ENCODE data around the gene CACNA2D2. TPM values are rescaled to one million over a fixed set of nuclear protein-coding genes. Genes with fewer than 3 reads are reported as not detected.

Gene CACNA2D2
- total RNA-seq (under 1 TPM; 0.17 to 0.19 TPM), polyA plus RNA-seq (under 1 TPM; 0.10 to 0.14 TPM)

DNA sequence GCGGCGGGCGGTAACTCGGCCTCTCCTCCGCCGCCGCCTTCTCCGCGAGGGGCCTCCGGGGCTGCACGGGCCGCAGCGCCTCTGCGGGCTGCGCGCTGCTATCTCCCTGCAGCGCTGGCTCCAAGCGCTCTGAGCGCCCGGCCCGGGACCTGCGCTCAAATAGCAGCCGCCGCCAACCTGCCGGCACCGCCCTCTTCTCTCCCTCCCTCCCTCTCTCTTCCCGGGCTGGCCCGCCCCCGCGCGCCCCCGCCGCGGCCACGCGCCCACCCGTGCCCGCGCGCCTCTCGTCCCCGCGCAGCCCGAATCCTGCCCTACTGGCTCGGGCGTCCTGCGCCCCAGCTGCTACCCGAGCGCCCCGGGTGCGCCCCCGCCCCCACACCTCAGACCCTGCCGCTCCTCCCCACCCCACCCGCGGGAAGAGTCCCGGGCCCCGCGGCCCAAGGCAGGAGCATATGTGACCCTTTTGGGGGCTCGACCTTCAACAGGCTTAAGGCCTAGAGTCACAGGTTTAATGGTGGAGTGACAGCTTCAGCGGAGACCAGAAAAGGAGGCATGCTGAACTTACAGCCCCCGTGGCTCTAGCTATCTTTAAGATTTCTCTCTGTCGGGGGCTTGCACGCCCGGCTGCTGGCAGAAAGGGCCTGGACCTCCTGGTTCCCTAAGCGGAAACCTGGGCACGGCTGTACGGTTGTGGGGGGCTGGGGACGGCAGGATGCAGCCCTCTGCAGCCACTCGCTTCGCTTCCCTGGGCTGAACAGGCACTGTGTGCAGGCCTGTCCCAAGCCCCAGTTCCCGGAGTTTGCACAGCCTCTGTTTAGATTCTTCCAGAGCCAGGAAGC, at the start of gene CACNA2D2:
Gene CACNA2D2, minus strand, starts transcription at position 131 of the 839 bp plus-strand sequence. CDS start 211 bp downstream, outside the sequence.
- TF ChIP-seq GABPA (IDR thresholded peaks at IDR 0.05 in 1 of 2, conservative IDR thresholded peaks at IDR 0.05 in 1 of 2) (no peak), JUND (IDR thresholded peaks at IDR 0.05) (no peak), RXRA (IDR thresholded peaks at IDR 0.05) (no peak), EGR1 (IDR thresholded peaks at IDR 0.05; ENCODE audit: low read depth in 2 of 2) (no peak)
- TF ChIP-seq, protein P1, sequence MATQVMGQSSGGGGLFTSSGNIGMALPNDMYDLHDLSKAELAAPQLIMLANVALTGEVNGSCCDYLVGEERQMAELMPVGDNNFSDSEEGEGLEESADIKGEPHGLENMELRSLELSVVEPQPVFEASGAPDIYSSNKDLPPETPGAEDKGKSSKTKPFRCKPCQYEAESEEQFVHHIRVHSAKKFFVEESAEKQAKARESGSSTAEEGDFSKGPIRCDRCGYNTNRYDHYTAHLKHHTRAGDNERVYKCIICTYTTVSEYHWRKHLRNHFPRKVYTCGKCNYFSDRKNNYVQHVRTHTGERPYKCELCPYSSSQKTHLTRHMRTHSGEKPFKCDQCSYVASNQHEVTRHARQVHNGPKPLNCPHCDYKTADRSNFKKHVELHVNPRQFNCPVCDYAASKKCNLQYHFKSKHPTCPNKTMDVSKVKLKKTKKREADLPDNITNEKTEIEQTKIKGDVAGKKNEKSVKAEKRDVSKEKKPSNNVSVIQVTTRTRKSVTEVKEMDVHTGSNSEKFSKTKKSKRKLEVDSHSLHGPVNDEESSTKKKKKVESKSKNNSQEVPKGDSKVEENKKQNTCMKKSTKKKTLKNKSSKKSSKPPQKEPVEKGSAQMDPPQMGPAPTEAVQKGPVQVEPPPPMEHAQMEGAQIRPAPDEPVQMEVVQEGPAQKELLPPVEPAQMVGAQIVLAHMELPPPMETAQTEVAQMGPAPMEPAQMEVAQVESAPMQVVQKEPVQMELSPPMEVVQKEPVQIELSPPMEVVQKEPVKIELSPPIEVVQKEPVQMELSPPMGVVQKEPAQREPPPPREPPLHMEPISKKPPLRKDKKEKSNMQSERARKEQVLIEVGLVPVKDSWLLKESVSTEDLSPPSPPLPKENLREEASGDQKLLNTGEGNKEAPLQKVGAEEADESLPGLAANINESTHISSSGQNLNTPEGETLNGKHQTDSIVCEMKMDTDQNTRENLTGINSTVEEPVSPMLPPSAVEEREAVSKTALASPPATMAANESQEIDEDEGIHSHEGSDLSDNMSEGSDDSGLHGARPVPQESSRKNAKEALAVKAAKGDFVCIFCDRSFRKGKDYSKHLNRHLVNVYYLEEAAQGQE (IDR thresholded peaks at IDR 0.05) = no peak
- no peak within 1 kb of the TSS for H3K27ac ChIP-seq (ENCODE audit: low read depth in 1 of 2, low read length in 2 of 2)
- peaks cover 6 to 9% (median 8%) of the 10 kb centered on the region in 4 donors for H3K4me1 ChIP-seq (ENCODE audit: control insufficient read depth in 4 of 4, insufficient read depth in 4 of 4, low read length in 3 of 4)
- no peak within 1 kb of the TSS for H3K9ac ChIP-seq (ENCODE audit: low read depth in 1 of 2, low read length in 2 of 2)
- peaks cover 0 to 8% (median 4%) of the 10 kb centered on the region in 4 donors for H3K27me3 ChIP-seq (ENCODE audit: control insufficient read depth in 4 of 4, insufficient read depth in 4 of 4, low read length in 3 of 4)
- H3K36me3 ChIP-seq (ENCODE audit: control insufficient read depth in 4 of 4, insufficient read depth in 3 of 4, low read depth in 1 of 4, low read length in 3 of 4) = no peaks in the 10 kb centered on the region
- peak within 1 kb of the TSS in 2 of 3 donors; percentile 14 to 63 for H3K4me3 ChIP-seq (ENCODE audit: low read depth in 1 of 3, low read length in 3 of 3)
- 10% methylated on average over 71 of the region's 71 CpGs for WGBS
- H3K9me3 ChIP-seq (ENCODE audit: control insufficient read depth in 4 of 4, low read length in 3 of 4) = no peaks in the 10 kb centered on the region
- no peak for DNase-seq (ENCODE audit: low spot score)

DNA sequence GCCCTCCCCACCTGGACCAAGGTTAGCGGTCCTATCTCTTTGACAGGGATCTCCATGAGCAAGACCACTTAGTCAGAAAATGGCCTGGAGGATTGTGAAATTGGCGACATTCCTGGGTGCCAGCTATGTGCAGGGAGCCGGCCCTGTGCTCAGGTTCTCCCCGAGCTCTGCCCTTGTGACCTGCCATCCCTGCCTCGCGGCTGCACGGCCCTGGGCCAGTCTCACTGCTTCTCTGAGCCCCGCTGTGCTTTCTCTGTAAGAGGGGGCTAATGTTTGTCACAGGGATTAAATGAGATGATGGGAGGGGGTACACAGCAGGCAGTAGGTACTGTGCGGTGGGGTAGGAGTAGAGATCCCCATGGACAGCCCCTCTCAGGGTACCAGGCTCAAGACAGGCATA, 49.2 kb upstream of the CACNA2D2 start:
- Histone ChIP-seq H3K4me1 (ENCODE audit: control insufficient read depth in 4 of 4, insufficient read depth in 4 of 4, low read length in 3 of 4) (peaks cover 0 to 2% (median 0%) of the 10 kb centered on the region in 4 donors), H3K27ac (ENCODE audit: low read depth in 1 of 2, low read length in 2 of 2) (no peak overlapping the region), H3K9me3 (ENCODE audit: control insufficient read depth in 4 of 4, low read length in 3 of 4) (no peaks in the 10 kb centered on the region), H3K36me3 (ENCODE audit: control insufficient read depth in 4 of 4, insufficient read depth in 3 of 4, low read depth in 1 of 4, low read length in 3 of 4) (no peaks in the 10 kb centered on the region), H3K4me3 (ENCODE audit: low read depth in 1 of 3, low read length in 3 of 3) (no peak overlapping the region), H3K27me3 (ENCODE audit: control insufficient read depth in 4 of 4, insufficient read depth in 4 of 4, low read length in 3 of 4) (no peaks in the 10 kb centered on the region), H3K9ac (ENCODE audit: low read depth in 1 of 2, low read length in 2 of 2) (no peak overlapping the region)
- 78% methylated on average over 9 of the region's 9 CpGs for WGBS
- TF ChIP-seq, protein P2, sequence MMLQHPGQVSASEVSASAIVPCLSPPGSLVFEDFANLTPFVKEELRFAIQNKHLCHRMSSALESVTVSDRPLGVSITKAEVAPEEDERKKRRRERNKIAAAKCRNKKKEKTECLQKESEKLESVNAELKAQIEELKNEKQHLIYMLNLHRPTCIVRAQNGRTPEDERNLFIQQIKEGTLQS (IDR thresholded peaks at IDR 0.05) = no peak
- TF ChIP-seq FOXA2 (IDR thresholded peaks at IDR 0.05) = no peak
- TF ChIP-seq, protein P3, sequence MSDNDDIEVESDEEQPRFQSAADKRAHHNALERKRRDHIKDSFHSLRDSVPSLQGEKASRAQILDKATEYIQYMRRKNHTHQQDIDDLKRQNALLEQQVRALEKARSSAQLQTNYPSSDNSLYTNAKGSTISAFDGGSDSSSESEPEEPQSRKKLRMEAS (IDR thresholded peaks at IDR 0.05) = no peak
- no peak for TF ChIP-seq HNF4A (conservative IDR thresholded peaks at IDR 0.05)
- DNase-seq (ENCODE audit: low spot score) = no peak

DNA sequence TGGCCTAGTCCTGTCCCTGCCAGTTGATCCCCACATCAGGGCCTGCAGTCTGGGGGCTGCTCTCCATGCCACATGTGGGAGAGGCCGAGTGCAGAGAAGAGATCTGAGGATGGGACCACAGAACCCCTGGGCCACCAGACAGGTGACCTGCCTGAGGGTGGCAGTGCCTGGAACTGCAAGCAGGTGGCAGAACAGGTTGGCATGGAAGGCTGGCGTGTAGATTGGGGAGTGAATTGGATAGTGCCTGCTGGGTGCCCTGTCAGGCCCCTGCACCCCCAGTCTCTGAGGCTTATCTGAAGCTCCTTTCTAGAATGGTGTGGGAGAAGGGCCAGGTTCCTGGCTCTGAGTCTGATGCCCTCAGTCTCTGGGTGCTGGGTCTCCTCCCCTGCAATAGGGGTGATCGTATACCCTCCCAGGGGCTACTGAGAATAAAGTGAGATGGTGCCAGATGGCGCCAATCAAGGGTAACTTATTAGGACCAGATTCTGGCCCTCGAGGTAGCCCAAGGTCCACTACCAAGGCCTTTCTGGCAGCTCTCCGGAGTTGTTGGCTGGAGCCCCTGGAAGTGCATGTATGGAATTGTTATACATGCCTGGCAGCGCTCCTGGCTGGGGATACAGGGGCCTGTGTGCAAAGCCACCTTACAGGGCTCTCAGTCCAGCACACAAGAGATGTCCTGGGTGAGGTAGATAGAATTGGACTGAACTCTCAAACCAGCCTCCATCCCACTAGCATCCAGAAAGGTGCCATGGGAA, 48.4 kb upstream of the CACNA2D2 start:
- no peak overlapping the region for H3K4me3 ChIP-seq (ENCODE audit: low read depth in 1 of 3, low read length in 3 of 3)
- no peak overlapping the region for H3K27ac ChIP-seq (ENCODE audit: low read depth in 1 of 2, low read length in 2 of 2)
- TF ChIP-seq TAF1 (conservative IDR thresholded peaks at IDR 0.05) = no peak
- no peak for TF ChIP-seq EGR1 (IDR thresholded peaks at IDR 0.05; ENCODE audit: low read depth in 2 of 2)
- no peak for TF ChIP-seq RXRA (IDR thresholded peaks at IDR 0.05)
- no peak for TF ChIP-seq YY1 (IDR thresholded peaks at IDR 0.05)
- no peak for TF ChIP-seq FOXA2 (IDR thresholded peaks at IDR 0.05)
- no peak for TF ChIP-seq HNF4A (conservative IDR thresholded peaks at IDR 0.05)
- TF ChIP-seq FOXA1 (IDR thresholded peaks at IDR 0.05) = no peak
- TF ChIP-seq RAD21 (IDR thresholded peaks at IDR 0.05) = no peak
- H3K27me3 ChIP-seq (ENCODE audit: control insufficient read depth in 4 of 4, insufficient read depth in 4 of 4, low read length in 3 of 4) = no peaks in the 10 kb centered on the region
- 82% methylated on average over 7 of the region's 7 CpGs for WGBS
- DNase-seq (ENCODE audit: low spot score) = no peak
- no peaks in the 10 kb centered on the region for H3K9me3 ChIP-seq (ENCODE audit: control insufficient read depth in 4 of 4, low read length in 3 of 4)
- H3K36me3 ChIP-seq (ENCODE audit: control insufficient read depth in 4 of 4, insufficient read depth in 3 of 4, low read depth in 1 of 4, low read length in 3 of 4) = no peaks in the 10 kb centered on the region
- H3K4me1 ChIP-seq (ENCODE audit: control insufficient read depth in 4 of 4, insufficient read depth in 4 of 4, low read length in 3 of 4) = no peaks in the 10 kb centered on the region
- H3K9ac ChIP-seq (ENCODE audit: low read depth in 1 of 2, low read length in 2 of 2) = no peak overlapping the region

Measured in liver (tissue), 9 donors.